H1 (cell line): ENCODE measurements around the gene GATD1. TPM values are rescaled to one million over a fixed set of nuclear protein-coding genes. Genes with fewer than 3 reads are reported as not detected.

Experiments
- CTCF ChIA-PET: fragments of 300-600 bp; sonication (Branson Sonifier 250); formaldehyde crosslinking; loops from one replicate; lab custom pipeline; 2021; ENCODE audit not compliant: partially characterized antibody; lab: Charles Lee
- POLR2A ChIA-PET: fragments of 300-600 bp; sonication (Branson Sonifier 250); formaldehyde crosslinking; loops from one replicate; lab custom pipeline; 2021; ENCODE audit warnings: inconsistent platforms; ENCODE audit not compliant: partially characterized antibody; lab: Charles Lee
- DNase-seq, 2 experiments: peaks; one replicate each; pipeline versions ENCODE4 v3.0.0 to v3.0.0-alpha.2; 2010 to 2022; ENCODE audit warnings: low spot score in 2 of 2, low read depth in 1 of 2, mixed read lengths in 1 of 2
- FAIRE-seq: peaks from 2 replicates; lab custom pipeline; 2011; peaks lifted over from hg19 to GRCh38; lab: Jason Lieb, UNC
- H2AFZ ChIP-seq: 2 replicates; pipeline ENCODE4 v1.8.1; 2012; ENCODE audit warnings: low read length, inconsistent platforms
- H2AK5ac ChIP-seq: 2 replicates; pipeline ENCODE4 v1.6.1; 2013; ENCODE audit warnings: low read depth, low read length
- H2BK120ac ChIP-seq: replicated peaks from 2 replicates; pipeline ENCODE3; 2013; ENCODE audit warnings: low read depth, low read length, inconsistent platforms
- H2BK12ac ChIP-seq: 2 replicates; pipeline ENCODE4 v1.6.1; 2013; ENCODE audit warnings: low read depth, low read length
- H2BK15ac ChIP-seq: 2 replicates; pipeline ENCODE4 v1.6.1; 2013; ENCODE audit warnings: low read length
- H2BK20ac ChIP-seq: 2 replicates; pipeline ENCODE4 v1.6.1; 2013; ENCODE audit warnings: low read length
- H2BK5ac ChIP-seq: 2 replicates; pipeline ENCODE4 v1.6.1; 2013; ENCODE audit warnings: low read depth, low read length
- H3K14ac ChIP-seq: 2 replicates; pipeline ENCODE4 v1.6.1; 2013; ENCODE audit warnings: inconsistent platforms; ENCODE audit not compliant: insufficient read length
- H3K18ac ChIP-seq: 2 replicates; pipeline ENCODE4 v1.6.1; 2013; ENCODE audit warnings: low read length; ENCODE audit errors: extremely low read depth
- H3K23ac ChIP-seq: 2 replicates; pipeline ENCODE4 v1.6.1; 2013; ENCODE audit warnings: inconsistent platforms; ENCODE audit not compliant: insufficient read length
- H3K23me2 ChIP-seq: 2 replicates; pipeline ENCODE4 v1.6.1; 2013; ENCODE audit warnings: low read depth, low read length
- H3K27ac ChIP-seq: 2 replicates; pipeline ENCODE4 v1.6.1; 2011; ENCODE audit warnings: low read depth, low read length, inconsistent platforms
- H3K27me3 ChIP-seq, 4 experiments: replicated peaks in 1 of 4; 1 replicate in 1 of 4; 2 replicates in 3 of 4; pipeline versions ENCODE4 v1.6.1 to v1.8.1; 2011 to 2013; ENCODE audit warnings: low read length in 3 of 4, mild to moderate bottlenecking in 3 of 4, inconsistent platforms in 2 of 4, mixed read lengths in 2 of 4, moderate library complexity in 1 of 4; ENCODE audit not compliant: control insufficient read depth in 3 of 4, insufficient read depth in 3 of 4; ENCODE audit errors: extremely low read depth in 1 of 4
- H3K36me3 ChIP-seq, 4 experiments: 2 replicates each; pipeline versions ENCODE4 v1.6.1 to v1.8.1; 2011 to 2013; ENCODE audit warnings: mild to moderate bottlenecking in 4 of 4, low read length in 3 of 4, moderate library complexity in 2 of 4, control low read depth in 1 of 4, inconsistent platforms in 1 of 4; ENCODE audit not compliant: insufficient read depth in 4 of 4, control insufficient read depth in 2 of 4
- H3K4ac ChIP-seq: replicated peaks from 2 replicates; pipeline ENCODE3; 2013; ENCODE audit warnings: low read length, low read depth, mixed read lengths, inconsistent platforms; ENCODE audit not compliant: insufficient read length
- H3K4me1 ChIP-seq, 4 experiments: replicated peaks in 1 of 4; 1 replicate in 1 of 4; 2 replicates in 3 of 4; pipeline versions ENCODE4 v1.6.1 to v1.8.1; 2011 to 2013; ENCODE audit warnings: low read length in 3 of 4, inconsistent platforms in 2 of 4, mixed read lengths in 1 of 4; ENCODE audit not compliant: insufficient read depth in 4 of 4, control insufficient read depth in 3 of 4
- H3K4me2 ChIP-seq, 2 experiments: 2 replicates each; pipeline versions ENCODE4 v1.6.1 to v1.8.1; 2011 to 2013; ENCODE audit warnings: low read depth in 2 of 2, low read length in 2 of 2, control low read depth in 1 of 2, inconsistent platforms in 1 of 2, mild to moderate bottlenecking in 1 of 2; ENCODE audit not compliant: insufficient read depth in 1 of 2
- H3K4me3 ChIP-seq, 4 experiments: fragments of 200-600, 300-600 bp in 1 of 4; sonication (generic), shearing (Covaris generic), sonication (Bioruptor Twin) in 1 of 4; 2 replicates each; pipeline versions ENCODE4 v1.5.1 to v1.8.1; 2011 to 2016; ENCODE audit warnings: low read length in 4 of 4, low read depth in 3 of 4, control low read depth in 2 of 4, inconsistent platforms in 2 of 4, mild to moderate bottlenecking in 2 of 4, mixed read lengths in 1 of 4, moderate library complexity in 1 of 4; ENCODE audit not compliant: insufficient read depth in 2 of 4; ENCODE audit errors: extremely low read depth in 1 of 4
- H3K56ac ChIP-seq: replicated peaks from 2 replicates; pipeline ENCODE3; 2013; ENCODE audit warnings: low read depth, mild to moderate bottlenecking, mixed read lengths, low read length, inconsistent platforms; ENCODE audit not compliant: insufficient read length
- H3K79me1 ChIP-seq: 2 replicates; pipeline ENCODE4 v1.6.1; 2013; ENCODE audit warnings: low read depth, low read length, control low read depth
- H3K79me2 ChIP-seq, 2 experiments: 2 replicates each; pipeline versions ENCODE4 v1.6.1 to v1.8.1; 2012 to 2013; ENCODE audit warnings: low read length in 2 of 2, mild to moderate bottlenecking in 2 of 2, inconsistent platforms in 1 of 2; ENCODE audit not compliant: insufficient read depth in 2 of 2, control insufficient read depth in 1 of 2
- H3K9ac ChIP-seq, 4 experiments: replicated peaks in 1 of 4; 1 replicate in 1 of 4; 2 replicates in 3 of 4; pipeline versions ENCODE4 v1.6.1 to v1.8.1; 2011 to 2013; ENCODE audit warnings: low read depth in 3 of 4, low read length in 3 of 4, control low read depth in 2 of 4, mild to moderate bottlenecking in 2 of 4, moderate library complexity in 2 of 4, inconsistent platforms in 1 of 4; ENCODE audit errors: extremely low read depth in 1 of 4
- H3K9me3 ChIP-seq, 2 experiments: 2 replicates each; pipeline versions ENCODE4 v1.6.1 to v1.8.1; 2012 to 2013; ENCODE audit warnings: mild to moderate bottlenecking in 2 of 2, moderate library complexity in 2 of 2, control low read depth in 1 of 2, inconsistent platforms in 1 of 2, low read depth in 1 of 2, low read length in 1 of 2, mixed read lengths in 1 of 2; ENCODE audit not compliant: insufficient read depth in 2 of 2
- H4K20me1 ChIP-seq, 2 experiments: replicated peaks in 1 of 2; 2 replicates each; pipeline versions ENCODE3 to v1.8.1; 2011 to 2013; ENCODE audit warnings: inconsistent platforms in 2 of 2, low read length in 2 of 2, mild to moderate bottlenecking in 1 of 2; ENCODE audit not compliant: insufficient read depth in 2 of 2, control insufficient read depth in 1 of 2
- H4K5ac ChIP-seq: 2 replicates; pipeline ENCODE4 v1.6.1; 2013; ENCODE audit warnings: low read length, low read depth, mixed read lengths, inconsistent platforms; ENCODE audit not compliant: insufficient read length
- H4K8ac ChIP-seq: 2 replicates; pipeline ENCODE4 v1.8.0; 2013; ENCODE audit warnings: mild to moderate bottlenecking, moderate library complexity, low read length, inconsistent platforms; ENCODE audit not compliant: insufficient read depth; ENCODE audit errors: extremely low read depth
- H4K91ac ChIP-seq: replicated peaks from 2 replicates; pipeline ENCODE3; 2013; ENCODE audit warnings: low read length, mixed read lengths, inconsistent platforms; ENCODE audit not compliant: insufficient read length
- BCL11A ChIP-seq, 2 experiments: IDR thresholded peaks; one replicate each; pipeline ENCODE4 v1.6.1; 2011; ENCODE audit warnings: low read depth in 2 of 2, low read length in 2 of 2, mild to moderate bottlenecking in 2 of 2
- NANOG ChIP-seq: IDR thresholded peaks from 2 replicates; pipeline ENCODE4 v1.6.1; 2011; ENCODE audit warnings: low read length, low read depth, mild to moderate bottlenecking, inconsistent platforms; ENCODE audit not compliant: insufficient read depth, poor library complexity, severe bottlenecking
- POLR2AphosphoS5 ChIP-seq: IDR thresholded peaks from 2 replicates; pipeline ENCODE4 v1.6.1; 2011; ENCODE audit warnings: low read depth, low read length
- RAD21 ChIP-seq, 2 experiments: IDR thresholded peaks in 1 of 2; conservative IDR thresholded peaks in 1 of 2; 2 replicates each; pipeline ENCODE4 v1.6.1; 2011; ENCODE audit warnings: low read depth in 2 of 2, low read length in 2 of 2, improper control_type of control experiment in 1 of 2, inconsistent platforms in 1 of 2, mild to moderate bottlenecking in 1 of 2, moderate library complexity in 1 of 2
- RFX5 ChIP-seq: IDR thresholded peaks from 2 replicates; pipeline ENCODE4 v1.6.1; 2011; ENCODE audit warnings: low read depth, low read length, improper control_type of control experiment, borderline replicate concordance
- SAP30 ChIP-seq: fragments of 300-600 bp; sonication (generic); IDR thresholded peaks from 2 replicates; pipeline ENCODE4 v1.7.1; 2012; ENCODE audit warnings: low read length, moderate library complexity, mild to moderate bottlenecking, inconsistent platforms; ENCODE audit not compliant: insufficient read depth, insufficient replicate concordance
- SP2 ChIP-seq: IDR thresholded peaks from 2 replicates; pipeline ENCODE4 v1.6.1; 2012; ENCODE audit warnings: mild to moderate bottlenecking, low read length, inconsistent platforms
- SP4 ChIP-seq: IDR thresholded peaks from 2 replicates; pipeline ENCODE4 v1.6.1; 2012; ENCODE audit warnings: low read length, inconsistent platforms
- SRF ChIP-seq: IDR thresholded peaks from 2 replicates; pipeline ENCODE4 v1.6.1; 2011; ENCODE audit warnings: mild to moderate bottlenecking, low read depth, low read length, moderate library complexity
- WGBS, 2 experiments: shearing (Covaris generic) in 1 of 2; methylation state at CpG; one replicate each; pipeline versions ENCODE4 v1.1.6 to v1.1.7; 2013 to 2015; ENCODE audit warnings: low lambda C conversion rate in 2 of 2, mixed read lengths in 2 of 2, inconsistent platforms in 1 of 2, low coverage in 1 of 2, missing lambda C conversion rate in 1 of 2; ENCODE audit not compliant: insufficient replicate concordance in 2 of 2, insufficient coverage in 1 of 2, insufficient read length in 1 of 2; ENCODE audit errors: extremely low coverage in 1 of 2, missing lambda C conversion rate in 1 of 2; 5-methylcytosine and 5-hydroxymethylcytosine counted together
- polyA plus RNA-seq, 7 experiments: library from polyadenylated mRNA; depleted of rRNA in 3 of 7; stranded (reverse) in 5 of 7; unstranded in 2 of 7; fragments of >200 nt in 5 of 7; fragments of 200-250 nt in 2 of 7; gene quantifications; 1 replicate in 5 of 7; 2 replicates in 1 of 7; 4 replicates in 1 of 7; pipeline versions ENCODE4 v1.2.1 to v1.2.3, GENCODE V29; 2011 to 2013; ENCODE audit warnings: missing spikeins in 2 of 7, mixed read lengths in 2 of 7
- total RNA-seq: library from RNA; stranded (reverse); fragmentation: NEBNext Ultra II Directional; extraction: Animal tissue kit (Norgen Biotek cat#: 25700); gene quantifications from 2 replicates; pipeline ENCODE4 v1.2.1, GENCODE V29; 2021

GATD1 gene
- total and polyA plus RNA-seq, 2 of the 8 experiments (the other 6 are each of a cell fraction or from before 2014, with no cell fraction given): 47.5 to 54.8 TPM

- H3K18ac ChIP-seq: no peak overlapping the region
- H4K20me1 ChIP-seq: peaks cover 13 to 33% of the 10 kb centered on the region in 2 experiments
- FAIRE-seq: no peak
- no peaks in the 10 kb centered on the region for H3K27me3 ChIP-seq
- no peak overlapping the region for H3K4ac ChIP-seq
- peaks cover 7% of the 10 kb centered on the region; the same call in 1 of the 2 replicates for H3K79me1 ChIP-seq
- no peak overlapping the region for H2BK12ac ChIP-seq
- H3K23ac ChIP-seq: no peak overlapping the region
- H3K79me2 ChIP-seq: no peaks in the 10 kb centered on the region
- TF ChIP-seq POLR2AphosphoS5: no peak
- TF ChIP-seq NANOG: no peak
- no peak for TF ChIP-seq RAD21 (IDR thresholded peaks at IDR 0.05 in 1 of 2, conservative IDR thresholded peaks at IDR 0.05 in 1 of 2; ENCODE audit: low read depth in 2 of 2, low read length in 2 of 2)
- no peak for TF ChIP-seq RFX5
- TF ChIP-seq SP4: no peak
- no peak for TF ChIP-seq BCL11A (IDR thresholded peaks at IDR 0.05; ENCODE audit: low read depth in 2 of 2, low read length in 2 of 2)
- no peak for TF ChIP-seq SP2
- no peak for TF ChIP-seq SAP30
- TF ChIP-seq SRF: no peak
- H3K27ac ChIP-seq: 0 out of 2 replicates have a peak overlapping the region, but pooled peaks have one; percentile 1
- H3K9ac ChIP-seq: no peak overlapping the region
- no peak overlapping the region for H4K8ac ChIP-seq
- no peak overlapping the region for H2BK120ac ChIP-seq
- H4K5ac ChIP-seq: no peak overlapping the region
- peaks cover 0 to 12% (median 7%) of the 10 kb centered on the region in 4 experiments; a peak in 6 of 7 replicates for H3K4me1 ChIP-seq
- H2BK15ac ChIP-seq: no peak overlapping the region
- CTCF ChIA-PET: interaction anchor here (0.5 to 26.9 kb wide), 16 partner anchors 9 to 222 kb away, joined by 3 to 395 read pairs (median 4); partner anchors contain the start of genes TALDO1 and TMEM80
- DNase-seq: no peak
- peak overlapping the region; percentile 77; the same call in 1 of the 2 replicates for H2BK5ac ChIP-seq
- no peak overlapping the region for H3K4me3 ChIP-seq
- H2AK5ac ChIP-seq: no peak overlapping the region
- no peak overlapping the region for H3K56ac ChIP-seq
- H3K23me2 ChIP-seq: no peaks in the 10 kb centered on the region
- no peak overlapping the region for H4K91ac ChIP-seq
- H3K9me3 ChIP-seq: no peaks in the 10 kb centered on the region
- H3K4me2 ChIP-seq: no peak overlapping the region
- 93% methylated on average over 17 of the region's 18 CpGs; no CpG with 5 or more reads in 1 of the 2 experiments for WGBS, 2 experiments
- H2BK20ac ChIP-seq: no peak overlapping the region
- H3K14ac ChIP-seq: no peak overlapping the region
- no peak overlapping the region for H2AFZ ChIP-seq
- H3K36me3 ChIP-seq: peaks cover 30 to 59% (median 33%) of the 10 kb centered on the region in 4 experiments
- POLR2A ChIA-PET: interaction anchor here (1.1 to 35.3 kb wide), 11 partner anchors 2 to 151 kb away, joined by 3 to 636 read pairs (median 5); partner anchors contain the start of genes GATD1 and TALDO1
Observed at GRCh38 chr11:764322-765024, 12.8 kb downstream of the GATD1 start.
